Esophagus muscularis mucosa (tissue), 4 donors: ENCODE data around the gene TMEM150C. TPM values are rescaled to one million over a fixed set of nuclear protein-coding genes. Genes with fewer than 3 reads are reported as not detected.

ENCODE experiments used
- DNase-seq: peaks from one replicate; pipeline ENCODE4 v3.0.0-alpha.2; 2017; ENCODE audit errors: extremely low spot score
- H3K27ac ChIP-seq, 4 donors: fragments of 200-600 bp; sonication (generic); replicated peaks in 1 of 4; 1 replicate in 3 of 4; 2 replicates in 1 of 4; pipeline ENCODE4 v1.5.1; 2016 to 2019; ENCODE audit warnings: mild to moderate bottlenecking in 1 of 4
- H3K27me3 ChIP-seq, 4 donors: fragments of 200-600 bp; sonication (generic); one replicate each; pipeline versions ENCODE4 v1.5.1 to v1.6.0; 2016 to 2019
- H3K36me3 ChIP-seq, 4 donors: fragments of 200-600 bp; sonication (generic); one replicate each; pipeline ENCODE4 v1.5.1; 2016 to 2019
- H3K4me1 ChIP-seq, 4 donors: fragments of 200-600 bp; sonication (generic); one replicate each; pipeline ENCODE4 v1.5.1; 2016 to 2019
- H3K4me3 ChIP-seq, 4 donors: fragments of 200-600 bp; sonication (generic); 1 replicate in 2 of 4; 2 replicates in 2 of 4; pipeline ENCODE4 v1.5.1; 2016 to 2019; ENCODE audit warnings: mild to moderate bottlenecking in 4 of 4, moderate library complexity in 1 of 4
- H3K9me3 ChIP-seq, 4 donors: fragments of 200-600 bp; sonication (generic); 1 replicate in 3 of 4; 2 replicates in 1 of 4; pipeline ENCODE4 v1.5.1; 2016 to 2019
- CTCF ChIP-seq, 3 experiments: fragments of 200-600 bp in 2 of 3; fragments of 450-650 bp in 1 of 3; sonication (generic) in 2 of 3; IDR thresholded peaks; one replicate each; pipeline ENCODE4 v1.5.1; 2017 to 2019; ENCODE audit warnings: antibody characterized with exemption in 3 of 3, mild to moderate bottlenecking in 2 of 3, moderate library complexity in 1 of 3
- EP300 ChIP-seq: sonication (generic); formaldehyde crosslinking; IDR thresholded peaks from one replicate; pipeline ENCODE4 v1.6.1; 2017; ENCODE audit warnings: antibody characterized with exemption
- POLR2A ChIP-seq: fragments of 450-650 bp; IDR thresholded peaks from one replicate; pipeline ENCODE4 v1.6.1; 2017; ENCODE audit warnings: antibody characterized with exemption, moderate library complexity, mild to moderate bottlenecking, low read depth
- POLR2AphosphoS5 ChIP-seq, 2 donors: sonication (generic); formaldehyde crosslinking; IDR thresholded peaks; one replicate each; pipeline ENCODE4 v1.6.1; 2017; ENCODE audit warnings: antibody characterized with exemption in 2 of 2
- WGBS: methylation state at CpG from one replicate; pipeline ENCODE4 v1.1.5; 2018; 5-methylcytosine and 5-hydroxymethylcytosine counted together
- intact Hi-C: fragments of 100-400 bp; cut with DNase I; formaldehyde crosslinking; loops from one replicate; pipeline ENCODE4 v1.15.1; 2023
- total RNA-seq, 4 donors: library from RNA; depleted of rRNA; stranded (reverse); fragments of >200 nt; gene quantifications; one replicate each; pipeline versions ENCODE4 v1.1.0 to v1.2.1, GENCODE V29; 2016

Gene TMEM150C
- total RNA-seq, result 1 to 10 TPM; 3.3 to 8.3 (median 5.6) TPM

DNA sequence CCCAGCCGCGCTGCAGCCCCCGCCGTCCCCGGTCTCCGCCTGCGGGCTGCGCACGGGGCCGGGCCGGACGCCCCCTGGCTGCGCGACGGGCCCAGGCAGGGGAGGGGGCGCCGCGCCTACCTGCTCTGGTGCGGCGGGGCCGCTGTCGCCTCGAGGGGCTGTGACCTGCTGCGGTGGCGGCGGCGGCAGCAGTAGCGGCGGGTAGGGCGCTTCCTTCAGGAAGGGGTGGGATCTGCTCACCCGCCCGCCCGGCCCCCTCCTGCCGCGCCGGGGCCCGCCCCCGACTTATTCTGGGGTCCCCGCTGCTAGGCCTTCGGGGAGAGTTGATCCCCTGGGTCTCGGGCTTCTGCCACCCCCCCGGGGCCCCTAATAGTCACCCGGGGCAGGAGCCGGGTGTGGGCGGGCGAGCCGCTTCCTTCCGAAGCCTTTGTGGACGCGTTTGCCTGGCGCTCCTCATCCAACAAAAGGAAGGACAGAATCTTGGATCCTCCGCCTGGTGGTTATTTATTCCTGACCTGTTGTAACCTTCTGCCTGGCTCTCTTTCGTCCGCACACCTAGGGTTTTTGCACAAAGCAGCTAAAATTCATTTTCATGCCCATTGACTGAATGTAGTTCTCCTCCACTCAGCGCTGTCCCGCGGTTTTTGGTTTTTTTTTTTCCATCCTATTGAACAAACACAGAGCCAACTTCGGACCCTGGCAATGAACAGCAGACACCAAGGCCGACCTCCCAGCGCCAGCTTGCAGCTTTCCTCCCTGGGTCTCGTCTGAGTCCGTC is at the start of gene TMEM150C:
Gene TMEM150C (minus strand): TSS at position 203 of the 778 bp plus-strand sequence. CDS start 57,331 bp downstream, outside the sequence.
- Histone ChIP-seq H3K4me3 (peak within 1 kb of the TSS; percentile 70 to 83 (median 74)), H3K27ac (peak within 1 kb of the TSS in 3 of 4 donors; percentile 25 to 51 (median 27)), H3K4me1 (peaks cover 3 to 14% (median 12%) of the 10 kb centered on the region in 4 donors), H3K27me3 (peaks cover 0 to 19% (median 0%) of the 10 kb centered on the region in 4 donors), H3K36me3 (no peaks in the 10 kb centered on the region), H3K9me3 (no peaks in the 10 kb centered on the region)
- TF ChIP-seq POLR2A (no peak), CTCF (IDR thresholded peaks at IDR 0.05) (peak in 2 of 3 experiments; percentile 21 to 34)
- intact Hi-C loops, result no loop called here
- WGBS, result 16% methylated on average over 18 of the region's 62 CpGs
- DNase-seq, result peak; percentile 92

- no peak for DNase-seq
- H3K9me3 ChIP-seq, result no peaks in the 10 kb centered on the region
- WGBS, result 93% methylated on average over 4 of the region's 4 CpGs
- H3K36me3 ChIP-seq, result no peaks in the 10 kb centered on the region
- intact Hi-C loops, result no loop called here
- H3K4me3 ChIP-seq, result no peak overlapping the region
- H3K27me3 ChIP-seq, result peaks cover 0 to 6% (median 0%) of the 10 kb centered on the region in 4 donors
- H3K4me1 ChIP-seq, result no peaks in the 10 kb centered on the region
- no peak overlapping the region for H3K27ac ChIP-seq
- TF ChIP-seq CTCF (IDR thresholded peaks at IDR 0.05) (no peak), EP300 (no peak), POLR2A (no peak), POLR2AphosphoS5 (IDR thresholded peaks at IDR 0.05) (no peak)
Measured at GRCh38 chr4:82611527-82611926, 49.7 kb upstream of the TMEM150C start.

DNA sequence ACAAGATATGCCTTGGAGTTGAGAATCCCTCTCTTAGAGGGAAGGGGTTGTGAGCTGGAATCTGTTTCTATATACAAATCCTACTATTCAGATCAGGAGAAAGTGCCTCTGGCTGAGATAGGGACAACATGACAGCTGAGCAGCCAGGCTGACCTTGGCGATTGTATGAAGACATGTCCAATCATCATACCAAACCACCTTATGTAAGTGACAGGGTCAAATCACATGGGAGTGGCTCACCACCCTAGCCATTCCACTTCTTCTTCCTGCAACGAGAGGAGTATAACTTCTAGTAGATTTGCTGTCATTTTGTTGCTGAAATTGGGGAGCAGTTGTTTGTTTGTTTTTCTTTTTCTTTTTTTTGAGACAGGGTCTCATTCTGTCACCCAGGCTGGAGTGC is 48.3 kb upstream of the TMEM150C start:
- no peaks in the 10 kb centered on the region for H3K4me1 ChIP-seq
- H3K27me3 ChIP-seq, result no peaks in the 10 kb centered on the region
- H3K36me3 ChIP-seq, result no peaks in the 10 kb centered on the region
- intact Hi-C loops, result no loop called here
- no peak overlapping the region for H3K27ac ChIP-seq
- 92% methylated on average over 2 of the region's 2 CpGs for WGBS
- no peak overlapping the region for H3K4me3 ChIP-seq
- TF ChIP-seq CTCF (IDR thresholded peaks at IDR 0.05), result no peak
- TF ChIP-seq POLR2A, result no peak
- no peak for TF ChIP-seq EP300
- no peak for TF ChIP-seq POLR2AphosphoS5 (IDR thresholded peaks at IDR 0.05)
- H3K9me3 ChIP-seq, result no peaks in the 10 kb centered on the region
- DNase-seq, result no peak

DNA sequence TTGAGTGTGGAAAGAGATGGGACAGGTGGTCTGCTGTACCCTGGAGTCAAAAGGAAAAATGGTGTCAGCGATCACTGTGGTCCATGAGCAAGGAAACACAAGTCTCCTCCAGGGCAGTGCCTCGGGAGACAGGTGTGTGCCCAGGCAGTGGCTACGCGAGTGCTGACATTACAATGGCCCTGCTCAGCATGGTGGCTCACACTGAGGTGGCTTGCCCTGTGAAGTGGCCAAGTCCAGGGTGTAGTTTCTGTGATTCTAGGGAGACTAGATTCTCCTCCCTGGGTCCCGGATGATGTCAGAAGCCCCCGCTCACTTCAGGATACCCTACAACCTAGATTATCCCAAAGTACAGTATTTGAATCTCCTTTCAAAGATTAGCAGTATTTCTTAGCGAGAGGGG is 44.8 kb upstream of the TMEM150C start:
- 95% methylated on average over 7 of the region's 7 CpGs for WGBS
- H3K4me1 ChIP-seq, result no peaks in the 10 kb centered on the region
- no peaks in the 10 kb centered on the region for H3K36me3 ChIP-seq
- TF ChIP-seq CTCF (IDR thresholded peaks at IDR 0.05) (no peak), EP300 (no peak), POLR2AphosphoS5 (IDR thresholded peaks at IDR 0.05) (no peak), POLR2A (no peak)
- no peak overlapping the region for H3K27ac ChIP-seq
- no peak overlapping the region for H3K4me3 ChIP-seq
- no peak for DNase-seq
- intact Hi-C loops, result no loop called here
- H3K27me3 ChIP-seq, result no peaks in the 10 kb centered on the region
- no peaks in the 10 kb centered on the region for H3K9me3 ChIP-seq
